Activated CD8-positive, alpha-beta T cell treated with anti-CD3 and anti-CD28 coated beads for 36 hours (primary cell): ENCODE measurements around the gene TNFRSF4. TPM values are rescaled to one million over a fixed set of nuclear protein-coding genes. Genes with fewer than 3 reads are reported as not detected.

Experiments
- ATAC-seq: fragments of 200-7000 bp; cut with Tn5 transposase; one replicate; pipeline ENCODE4 v1.10.0; 2021; ENCODE audit warnings: mild to moderate bottlenecking, moderate library complexity
- CTCF ChIA-PET: fragments of 350-600 bp; sonication (Branson Sonifier 250); formaldehyde crosslinking; loops from one replicate; lab custom pipeline; 2021; ENCODE audit warnings: antibody characterized with exemption; lab: Charles Lee
- POLR2A ChIA-PET: fragments of 350-600 bp; sonication (Branson Sonifier 250); formaldehyde crosslinking; loops from one replicate; lab custom pipeline; 2021; ENCODE audit warnings: antibody characterized with exemption; lab: Charles Lee
- DNase-seq: peaks from one replicate; pipeline ENCODE4 v3.0.0-alpha.2; 2020
- H3K27ac Mint-ChIP-seq: one replicate; pipeline ENCODE4 v1.8.0; 2021; ENCODE audit warnings: mild to moderate bottlenecking, mixed read lengths
- H3K27me3 Mint-ChIP-seq: one replicate; pipeline ENCODE4 v1.8.0; 2021; ENCODE audit warnings: mixed read lengths
- H3K36me3 Mint-ChIP-seq: one replicate; pipeline ENCODE4 v1.8.0; 2021; ENCODE audit warnings: low read depth, mixed read lengths
- H3K4me1 Mint-ChIP-seq: one replicate; pipeline ENCODE4 v1.8.0; 2021; ENCODE audit warnings: low read depth, mixed read lengths
- H3K4me3 Mint-ChIP-seq: one replicate; pipeline ENCODE4 v1.8.0; 2021; ENCODE audit warnings: mild to moderate bottlenecking, moderate library complexity, mixed read lengths
- H3K9me3 Mint-ChIP-seq: one replicate; pipeline ENCODE4 v1.8.0; 2021; ENCODE audit warnings: mixed read lengths
- intact Hi-C: fragments of 100-400 bp; cut with micrococcal nuclease; formaldehyde crosslinking; loops from one replicate; pipeline ENCODE4 v1.10.0; 2022
- total RNA-seq, 2 experiments: library from RNA; stranded (reverse); gene quantifications; one replicate each; pipeline ENCODE4 v1.2.3, GENCODE V29; 2021
- TF ChIP-seq, protein P1 (sequence below): fragments of 200-600 bp; IDR thresholded peaks from one replicate; pipeline ENCODE4 v1.8.0; 2022; ENCODE audit warnings: antibody characterized with exemption, mild to moderate bottlenecking

Gene TNFRSF4
- total RNA-seq, 2 experiments from 2014 or later, result 137 to 142 TPM

DNA sequence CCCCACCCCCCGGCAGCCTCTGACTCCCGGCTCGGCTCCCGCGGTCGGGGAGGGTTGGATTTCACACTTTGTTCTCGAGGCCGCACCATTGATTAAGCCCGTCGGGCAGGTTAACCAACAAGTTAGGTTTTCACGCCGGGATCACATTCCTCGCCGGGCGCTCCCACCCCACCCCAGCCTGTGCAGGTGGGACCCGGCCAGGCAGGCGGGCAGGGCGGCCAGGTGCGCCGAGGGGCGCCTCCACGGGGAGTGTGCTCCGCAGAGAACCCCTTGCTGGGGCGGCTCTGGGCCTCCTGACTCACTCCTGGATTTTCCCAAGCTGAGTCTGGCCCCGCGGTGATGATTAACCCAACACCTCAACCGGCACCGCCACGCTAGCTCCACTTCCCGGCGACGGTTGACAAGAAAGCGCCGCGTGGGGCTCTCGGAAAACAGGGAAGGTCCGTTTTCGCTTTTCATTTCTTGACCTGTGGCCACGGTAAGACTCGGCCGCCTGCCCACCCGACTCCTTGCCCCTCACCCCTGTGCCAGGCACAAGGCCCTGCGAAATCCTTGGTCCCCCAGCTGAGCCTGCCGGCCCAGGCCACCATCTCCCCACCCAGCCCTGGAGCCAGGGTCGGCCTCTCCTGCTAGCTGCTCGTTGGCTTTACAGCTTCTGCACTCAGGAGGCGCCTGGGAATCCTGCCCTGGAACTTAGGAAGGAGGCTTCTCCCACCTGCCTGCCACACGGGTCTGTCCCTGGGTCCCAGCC lies 49.1 kb downstream of the TNFRSF4 start:
- no peak for ATAC-seq
- TF ChIP-seq, protein P1, sequence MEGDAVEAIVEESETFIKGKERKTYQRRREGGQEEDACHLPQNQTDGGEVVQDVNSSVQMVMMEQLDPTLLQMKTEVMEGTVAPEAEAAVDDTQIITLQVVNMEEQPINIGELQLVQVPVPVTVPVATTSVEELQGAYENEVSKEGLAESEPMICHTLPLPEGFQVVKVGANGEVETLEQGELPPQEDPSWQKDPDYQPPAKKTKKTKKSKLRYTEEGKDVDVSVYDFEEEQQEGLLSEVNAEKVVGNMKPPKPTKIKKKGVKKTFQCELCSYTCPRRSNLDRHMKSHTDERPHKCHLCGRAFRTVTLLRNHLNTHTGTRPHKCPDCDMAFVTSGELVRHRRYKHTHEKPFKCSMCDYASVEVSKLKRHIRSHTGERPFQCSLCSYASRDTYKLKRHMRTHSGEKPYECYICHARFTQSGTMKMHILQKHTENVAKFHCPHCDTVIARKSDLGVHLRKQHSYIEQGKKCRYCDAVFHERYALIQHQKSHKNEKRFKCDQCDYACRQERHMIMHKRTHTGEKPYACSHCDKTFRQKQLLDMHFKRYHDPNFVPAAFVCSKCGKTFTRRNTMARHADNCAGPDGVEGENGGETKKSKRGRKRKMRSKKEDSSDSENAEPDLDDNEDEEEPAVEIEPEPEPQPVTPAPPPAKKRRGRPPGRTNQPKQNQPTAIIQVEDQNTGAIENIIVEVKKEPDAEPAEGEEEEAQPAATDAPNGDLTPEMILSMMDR, result no peak
- DNase-seq, result no peak
- ChIA-PET CTCF (no interaction called here), POLR2A (interaction anchor here (1.3 kb wide), 1 partner anchor 41 kb away, joined by 3 read pairs; no protein-coding TSS in a partner anchor)
- Mint-ChIP-seq H3K27ac (no peak overlapping the region), H3K27me3 (peaks cover under 1% of the 10 kb centered on the region), H3K4me1 (peaks cover 2% of the 10 kb centered on the region), H3K36me3 (no peaks in the 10 kb centered on the region), H3K9me3 (no peaks in the 10 kb centered on the region), H3K4me3 (no peak overlapping the region)
- intact Hi-C loops, result no loop called here

- no peak overlapping the region for H3K27ac Mint-ChIP-seq
- DNase-seq (no peak), ATAC-seq (no peak)
- H3K9me3 Mint-ChIP-seq, result no peaks in the 10 kb centered on the region
- intact Hi-C loops, result no loop called here
- TF ChIP-seq, protein P1, result no peak
- POLR2A ChIA-PET, result no interaction called here
- no peaks in the 10 kb centered on the region for H3K27me3 Mint-ChIP-seq
- no peak overlapping the region for H3K4me3 Mint-ChIP-seq
- CTCF ChIA-PET, result no interaction called here
- no peaks in the 10 kb centered on the region for H3K4me1 Mint-ChIP-seq
- no peaks in the 10 kb centered on the region for H3K36me3 Mint-ChIP-seq
Observed at GRCh38 chr1:1164361-1164700, 49.6 kb downstream of the TNFRSF4 start.

DNA sequence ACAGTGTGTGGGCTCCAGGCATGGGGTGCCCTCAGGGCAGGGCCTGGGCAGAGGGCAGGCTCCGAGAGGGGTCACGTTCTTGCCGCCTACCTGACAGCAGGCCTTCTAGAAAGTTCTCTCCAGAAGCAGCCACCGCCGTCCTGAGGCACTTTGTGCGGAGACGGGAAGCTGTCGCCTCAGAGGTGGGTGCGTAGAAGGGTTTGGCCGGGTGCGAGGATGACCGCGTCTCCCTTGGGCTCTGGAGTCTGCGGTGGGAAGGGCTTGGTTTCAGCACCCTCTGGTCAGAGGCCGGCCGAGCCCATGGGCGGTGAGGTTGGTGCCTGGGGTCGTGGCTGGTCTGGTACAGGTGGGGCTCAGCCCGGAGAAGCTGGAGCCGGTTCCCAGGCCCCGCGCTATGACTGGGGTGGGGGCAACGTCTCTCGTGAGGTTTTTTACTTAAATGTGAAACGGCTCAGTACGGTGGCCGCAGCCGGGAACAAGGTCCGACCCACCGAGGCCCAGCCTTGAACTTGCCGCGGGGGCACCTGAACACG lies 50.3 kb downstream of the TNFRSF4 start:
- H3K4me1 Mint-ChIP-seq, result no peaks in the 10 kb centered on the region
- ChIA-PET POLR2A (no interaction called here), CTCF (no interaction called here)
- no peaks in the 10 kb centered on the region for H3K27me3 Mint-ChIP-seq
- no peak for ATAC-seq
- no peaks in the 10 kb centered on the region for H3K36me3 Mint-ChIP-seq
- H3K4me3 Mint-ChIP-seq, result no peak overlapping the region
- DNase-seq, result no peak
- H3K9me3 Mint-ChIP-seq, result no peaks in the 10 kb centered on the region
- no peak overlapping the region for H3K27ac Mint-ChIP-seq
- intact Hi-C loops, result no loop called here
- TF ChIP-seq, protein P1, result no peak

DNA sequence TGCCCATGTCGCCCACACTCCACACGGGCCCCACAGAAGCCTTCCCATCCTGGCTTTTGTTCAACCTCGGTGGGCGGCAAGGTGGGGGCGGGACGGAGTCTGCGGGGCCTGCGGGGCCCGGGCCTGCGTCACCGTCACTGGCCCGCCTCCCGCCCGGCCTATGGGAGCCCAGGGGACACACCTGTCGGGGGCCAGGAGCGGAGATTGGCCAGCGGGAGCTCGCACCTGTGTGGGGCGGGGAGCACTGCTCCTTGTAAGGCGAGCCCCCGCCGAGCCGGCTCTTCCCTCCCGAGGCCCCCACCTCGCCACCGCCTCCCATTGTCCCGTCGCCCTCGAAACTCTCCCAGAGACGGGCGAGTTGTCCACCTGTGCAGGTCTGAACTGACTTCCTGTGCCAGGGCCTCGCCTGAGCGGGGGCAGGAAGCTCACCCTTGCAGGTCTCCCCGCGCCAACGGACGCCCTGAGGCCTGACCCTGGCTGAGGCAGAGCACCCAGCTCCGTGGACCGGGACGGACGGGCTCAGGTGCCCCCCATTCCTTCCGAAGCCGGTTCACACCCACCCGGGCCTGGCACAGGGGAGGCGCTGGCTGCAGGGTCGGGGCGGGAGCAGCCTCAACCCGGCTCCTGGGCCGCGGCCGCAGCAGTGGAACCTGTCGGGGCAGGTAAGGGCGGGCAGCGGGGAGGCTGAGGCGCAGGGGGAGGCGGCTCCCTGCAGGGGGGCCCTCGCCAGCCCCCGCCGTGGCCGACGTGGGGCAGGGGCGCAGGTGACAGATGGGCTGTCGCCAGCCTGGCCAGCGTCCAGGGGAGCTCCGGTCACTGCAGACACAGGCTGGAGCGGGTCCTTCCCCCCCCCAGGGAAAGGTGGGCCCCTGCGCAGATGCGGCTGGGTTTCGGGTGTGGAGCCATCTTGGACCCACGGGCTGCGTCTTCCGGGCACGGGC lies 51.1 kb downstream of the TNFRSF4 start:
- POLR2A ChIA-PET, result no interaction called here
- CTCF ChIA-PET, result no interaction called here
- H3K4me3 Mint-ChIP-seq, result no peak overlapping the region
- intact Hi-C loops, result no loop called here
- no peaks in the 10 kb centered on the region for H3K27me3 Mint-ChIP-seq
- no peak overlapping the region for H3K27ac Mint-ChIP-seq
- no peaks in the 10 kb centered on the region for H3K4me1 Mint-ChIP-seq
- ATAC-seq (no peak), DNase-seq (no peak)
- no peaks in the 10 kb centered on the region for H3K9me3 Mint-ChIP-seq
- TF ChIP-seq, protein P1, result no peak
- H3K36me3 Mint-ChIP-seq, result no peaks in the 10 kb centered on the region
